Heart right ventricle (tissue), 16 donors: Measurements from ENCODE around the gene PSORS1C1. TPM values are rescaled to one million over a fixed set of nuclear protein-coding genes. Genes with fewer than 3 reads are reported as not detected.
A peak's percentile ranks its signal among the peaks of the same experiment; 100 is the strongest.

Source experiments
- ATAC-seq, 8 donors: fragments of 200-7000 bp; cut with Tn5 transposase; one replicate each; pipeline ENCODE4 v1.9.1; 2020; ENCODE audit warnings: mild to moderate bottlenecking in 8 of 8, moderate library complexity in 8 of 8, moderate number of reproducible peaks in 1 of 8
- DNase-seq, 2 donors: peaks; one replicate each; pipeline ENCODE4 v3.0.0-alpha.2; 2020
- H3K27ac ChIP-seq, 10 donors: fragments of 200-600 bp; sonication (generic) in 2 of 10; one replicate each; pipeline versions ENCODE4 v1.5.0 to v1.8.0; 2020 to 2022; ENCODE audit warnings: mild to moderate bottlenecking in 3 of 10
- H3K27me3 ChIP-seq, 7 donors: fragments of 200-600 bp; one replicate each; pipeline ENCODE4 v1.8.0; 2021 to 2022; ENCODE audit warnings: mild to moderate bottlenecking in 2 of 7
- H3K36me3 ChIP-seq, 9 donors: fragments of 200-600 bp; sonication (generic) in 1 of 9; one replicate each; pipeline versions ENCODE4 v1.5.0 to v1.8.0; 2020 to 2022; ENCODE audit warnings: mild to moderate bottlenecking in 2 of 9
- H3K4me1 ChIP-seq, 9 donors: fragments of 200-600 bp; sonication (generic) in 1 of 9; one replicate each; pipeline versions ENCODE4 v1.5.0 to v1.8.0; 2020 to 2022; ENCODE audit warnings: mild to moderate bottlenecking in 4 of 9
- H3K4me3 ChIP-seq, 10 donors: fragments of 200-600 bp; sonication (generic) in 2 of 10; one replicate each; pipeline versions ENCODE4 v1.5.0 to v1.8.0; 2020 to 2022; ENCODE audit warnings: mild to moderate bottlenecking in 7 of 10, moderate library complexity in 2 of 10
- H3K9me3 ChIP-seq, 11 donors: fragments of 200-600 bp in 10 of 11; sonication (generic) in 2 of 11; one replicate each; pipeline versions ENCODE4 v1.5.0 to v1.8.0; 2013 to 2022; ENCODE audit warnings: mild to moderate bottlenecking in 2 of 11, control low read depth in 1 of 11, moderate library complexity in 1 of 11
- CTCF ChIP-seq, 9 donors: fragments of 200-600 bp; sonication (generic) in 2 of 9; IDR thresholded peaks; one replicate each; pipeline versions ENCODE4 v1.5.0 to v1.8.0; 2021 to 2022; ENCODE audit warnings: antibody characterized with exemption in 9 of 9, mild to moderate bottlenecking in 5 of 9, moderate library complexity in 1 of 9
- WGBS, 2 donors: extraction: QIAGEN DNeasy Blood & Tissue Kit; methylation state at CpG; one replicate each; pipeline ENCODE4 v1.1.7; 2013; ENCODE audit warnings: inconsistent platforms in 1 of 2; 5-methylcytosine and 5-hydroxymethylcytosine counted together
- intact Hi-C, 10 donors: fragments of 100-400 bp; cut with DNase I; formaldehyde crosslinking; loops; one replicate each; pipeline versions ENCODE4 v1.11.1 to v1.14.2; 2022
- polyA plus RNA-seq, 2 donors: library from polyadenylated mRNA; stranded (reverse); fragments of 200-250 nt; gene quantifications; one replicate each; pipeline ENCODE4 v1.2.3, GENCODE V29; 2013
- total RNA-seq, 10 donors: library from RNA; stranded (reverse); fragmentation: NEBNext Ultra II Directional in 3 of 10; extraction: Animal tissue kit (Norgen Biotek cat#: 25700) in 3 of 10; gene quantifications; one replicate each; pipeline versions ENCODE4 v1.2.1 to v1.2.4, GENCODE V29; 2021 to 2023
- donor health status: Arrhythmogenic right ventricular cardiomyopathy.
- donor health status: ischemic (EF 13 %, LVEDD 7.1; RV severe dilation, severe dysfunction).
- donor health status: healthy with polysubstance abuse.
- donor health status: DM: no; HTN: yes; CAD: no.
- donor health status: DM: no; HTN: no; CAD: no.
- donor health status: ischemic (EF 25% LVEDD 6.9; RV normal size, moderate dysfunction).
- donor health status: ischemic (EF 25% LVEDD 5.7; RV mildly dilated, moderate dysfunction).
- donor health status: healthy.
- donor health status: DM: yes; HTN: yes; CAD: no.
- donor health status: Ischemic cardiomyopathy.
- donor health status: ischemic (EF 35%, LVEDD 5.7; RV mildly dilated, moderate dysfunction).
- donor health status: nonischemic (EF 11% LVEDD 7.7; RV severe dilation, severe dysfunction).
- donor health status: DM: yes; HTN: yes; CAD: no.
- donor health status: PGD.
- donor health status: ischemic (EF 29% LVEDD 5.4; RV normal size, mild dysfunction).
- donor health status: nonischemic (EF 23%, LVEDD 6.1; RV moderate dilation, normal function).

The PSORS1C1 gene
- total and polyA plus RNA-seq, 12 donors = 0.13 to 6.2 (median 3.0) TPM

- no peak overlapping the region for H3K4me3 ChIP-seq
- WGBS, 2 donors = 87 to 89% methylated on average over 12 of the region's 12 CpGs
- H3K27ac ChIP-seq = peak overlapping the region in 4 of 10 donors; percentile 26 to 52 (median 32)
- no peak for DNase-seq
- peaks cover 0 to 24% (median 15%) of the 10 kb centered on the region in 9 donors for H3K4me1 ChIP-seq
- H3K36me3 ChIP-seq = no peaks in the 10 kb centered on the region
- no peaks in the 10 kb centered on the region for H3K27me3 ChIP-seq
- ATAC-seq = peak in 4 of 8 donors; percentile 51 to 75 (median 58)
- no peaks in the 10 kb centered on the region for H3K9me3 ChIP-seq
- intact Hi-C loops = no loop called here
- TF ChIP-seq CTCF (IDR thresholded peaks at IDR 0.05) = no peak
These were observed 21.7 kb upstream of the PSORS1C1 start for GRCh38 chr6:31092769-31093505.

- intact Hi-C loops = no loop called here
- no peak for DNase-seq
- no peak for TF ChIP-seq CTCF (IDR thresholded peaks at IDR 0.05)
- Histone ChIP-seq H3K36me3 (no peaks in the 10 kb centered on the region), H3K9me3 (no peaks in the 10 kb centered on the region), H3K4me1 (peaks cover 0 to 24% (median 15%) of the 10 kb centered on the region in 9 donors), H3K27ac (peak overlapping the region in 5 of 10 donors; percentile 16 to 73 (median 52)), H3K4me3 (no peak overlapping the region), H3K27me3 (no peaks in the 10 kb centered on the region)
- 47 to 67% methylated on average over 3 of the region's 3 CpGs for WGBS, 2 donors
- peak; percentile 11 to 69 (median 50) for ATAC-seq
These were observed 20.2 kb upstream of the PSORS1C1 start for GRCh38 chr6:31094389-31094881.

- Histone ChIP-seq H3K4me3 (no peak overlapping the region), H3K4me1 (peaks cover 0 to 24% (median 15%) of the 10 kb centered on the region in 9 donors), H3K9me3 (no peaks in the 10 kb centered on the region), H3K27me3 (no peaks in the 10 kb centered on the region), H3K36me3 (no peaks in the 10 kb centered on the region), H3K27ac (no peak overlapping the region)
- DNase-seq (no peak), ATAC-seq (no peak)
- no peak for TF ChIP-seq CTCF (IDR thresholded peaks at IDR 0.05)
- intact Hi-C loops = no loop called here
- WGBS, 2 donors = 76 to 78% methylated on average over 3 of the region's 3 CpGs
These were observed 18.4 kb upstream of the PSORS1C1 start for GRCh38 chr6:31096215-31096614.

- no peak for DNase-seq
- no peak for TF ChIP-seq CTCF (IDR thresholded peaks at IDR 0.05)
- 81 to 82% methylated on average over 5 of the region's 5 CpGs for WGBS, 2 donors
- no peaks in the 10 kb centered on the region for H3K36me3 ChIP-seq
- H3K27me3 ChIP-seq = no peaks in the 10 kb centered on the region
- H3K4me3 ChIP-seq = no peak overlapping the region
- H3K9me3 ChIP-seq = no peaks in the 10 kb centered on the region
- H3K4me1 ChIP-seq = peaks cover 0 to 24% (median 15%) of the 10 kb centered on the region in 9 donors
- intact Hi-C loops = no loop called here
- ATAC-seq = no peak
- no peak overlapping the region for H3K27ac ChIP-seq
These were observed 17.9 kb upstream of the PSORS1C1 start for GRCh38 chr6:31096656-31097055.
